ENCODE data around the gene ATP11A.

DNA sequence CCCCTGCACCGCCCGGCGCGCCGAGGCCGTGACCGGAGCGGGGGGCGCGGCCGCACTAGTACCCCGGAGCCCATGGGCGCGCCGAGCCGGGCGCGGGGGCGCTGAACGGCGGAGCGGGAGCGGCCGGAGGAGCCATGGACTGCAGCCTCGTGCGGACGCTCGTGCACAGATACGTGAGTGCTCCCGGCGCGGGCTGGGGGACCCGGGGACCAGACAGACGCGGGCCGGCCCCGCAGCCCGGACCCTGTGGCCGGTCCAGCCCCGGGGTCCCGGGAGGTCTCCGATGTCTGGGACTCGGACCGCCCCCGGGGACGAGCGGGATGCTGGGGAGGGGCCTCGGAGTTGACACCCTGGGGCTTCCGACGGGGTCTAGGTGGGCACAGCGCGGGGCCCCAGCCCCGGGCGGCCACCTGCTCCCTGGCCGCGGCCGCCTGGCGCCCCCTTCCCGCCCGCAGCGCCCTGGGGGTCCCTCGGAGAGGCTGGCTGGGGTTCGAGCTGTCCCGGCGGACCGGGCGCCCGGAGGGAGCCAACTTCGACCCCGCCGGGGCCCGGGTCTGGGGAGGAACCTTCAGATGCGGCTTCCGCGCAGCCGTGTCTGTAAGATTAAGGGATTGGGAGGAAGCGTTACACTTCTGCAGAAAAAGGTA is 568 bp downstream of the ATP11A start:
- no peak for TF ChIP-seq POLR2A (IDR thresholded peaks at IDR 0.05)
- TF ChIP-seq, protein P1, sequence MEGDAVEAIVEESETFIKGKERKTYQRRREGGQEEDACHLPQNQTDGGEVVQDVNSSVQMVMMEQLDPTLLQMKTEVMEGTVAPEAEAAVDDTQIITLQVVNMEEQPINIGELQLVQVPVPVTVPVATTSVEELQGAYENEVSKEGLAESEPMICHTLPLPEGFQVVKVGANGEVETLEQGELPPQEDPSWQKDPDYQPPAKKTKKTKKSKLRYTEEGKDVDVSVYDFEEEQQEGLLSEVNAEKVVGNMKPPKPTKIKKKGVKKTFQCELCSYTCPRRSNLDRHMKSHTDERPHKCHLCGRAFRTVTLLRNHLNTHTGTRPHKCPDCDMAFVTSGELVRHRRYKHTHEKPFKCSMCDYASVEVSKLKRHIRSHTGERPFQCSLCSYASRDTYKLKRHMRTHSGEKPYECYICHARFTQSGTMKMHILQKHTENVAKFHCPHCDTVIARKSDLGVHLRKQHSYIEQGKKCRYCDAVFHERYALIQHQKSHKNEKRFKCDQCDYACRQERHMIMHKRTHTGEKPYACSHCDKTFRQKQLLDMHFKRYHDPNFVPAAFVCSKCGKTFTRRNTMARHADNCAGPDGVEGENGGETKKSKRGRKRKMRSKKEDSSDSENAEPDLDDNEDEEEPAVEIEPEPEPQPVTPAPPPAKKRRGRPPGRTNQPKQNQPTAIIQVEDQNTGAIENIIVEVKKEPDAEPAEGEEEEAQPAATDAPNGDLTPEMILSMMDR (IDR thresholded peaks at IDR 0.05): no peak
